ENCODE data around the gene CHIT1.

Gene CHIT1

DNA sequence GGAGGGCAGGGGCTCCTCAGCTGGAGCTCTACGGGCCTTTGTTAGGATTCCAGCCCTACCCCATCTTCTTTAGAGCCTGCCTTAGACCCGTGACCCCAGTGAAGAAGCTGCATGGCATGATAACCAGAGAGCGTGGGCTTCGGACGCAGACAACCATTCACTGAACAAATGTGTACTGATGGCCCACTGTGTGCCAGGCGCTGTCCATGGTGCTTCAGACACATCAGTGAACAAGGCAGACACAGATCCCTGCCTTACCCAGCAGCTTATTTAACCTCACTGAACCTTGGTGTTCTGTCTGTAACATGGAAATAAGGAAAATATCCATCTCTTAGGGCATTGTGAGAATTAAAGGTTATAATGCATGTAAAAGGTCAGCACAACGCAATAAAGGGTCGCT lies 9.5 kb downstream of the CHIT1 start:
- in situ Hi-C loops (cut with MboI; ENCODE audit: low sequenced_read_pairs): loop anchor here (10.0 kb wide), 2 partner anchors 95 to 185 kb away; partner anchors contain the start of gene ADORA1

DNA sequence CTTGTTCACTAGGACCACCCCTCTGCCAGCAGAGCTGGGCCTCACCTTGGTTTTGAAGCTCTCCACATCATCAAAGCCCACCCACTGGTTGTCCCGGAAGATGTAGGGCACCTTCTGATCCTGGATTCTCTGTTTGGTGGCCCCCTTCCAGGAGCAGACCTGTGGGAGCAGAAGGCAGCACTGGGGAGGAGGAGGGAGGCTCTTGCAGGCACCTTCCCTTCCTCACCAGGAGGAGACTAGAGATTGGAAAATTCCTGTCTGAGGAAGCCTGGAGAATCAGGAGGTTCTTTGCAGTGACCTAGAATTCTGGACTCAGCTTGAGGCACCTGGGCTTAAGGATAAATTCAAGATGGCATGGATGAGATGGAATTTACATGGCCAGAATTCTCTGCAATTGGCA lies 10.3 kb downstream of the CHIT1 start:
- in situ Hi-C loops (cut with MboI; ENCODE audit: low sequenced_read_pairs): loop anchor here (10.0 kb wide), 2 partner anchors 94 to 184 kb away; partner anchors contain the start of gene ADORA1

DNA sequence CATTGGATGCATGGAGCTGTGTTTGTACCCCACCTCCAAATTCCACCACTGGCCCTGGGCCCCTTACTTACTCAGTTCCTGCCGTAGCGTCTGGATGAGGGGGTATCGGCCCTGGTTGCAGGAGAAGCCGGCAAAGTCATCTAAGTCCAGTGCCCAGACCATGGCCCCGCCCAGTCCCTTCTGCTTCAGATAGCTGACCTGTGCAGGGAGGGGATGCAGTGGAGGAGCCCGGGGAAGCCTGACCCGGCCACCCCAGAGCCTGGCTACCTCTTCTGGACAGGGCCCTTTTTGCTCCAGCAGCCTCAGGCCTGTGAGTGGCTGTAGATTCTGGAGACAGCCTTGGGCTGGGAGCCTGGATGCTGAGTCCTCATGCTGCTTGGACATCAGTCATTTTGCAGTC lies 11.8 kb downstream of the CHIT1 start:
- in situ Hi-C loops (cut with MboI; ENCODE audit: low sequenced_read_pairs): loop anchor here (10.0 kb wide), 2 partner anchors 93 to 183 kb away; partner anchors contain the start of gene ADORA1

DNA sequence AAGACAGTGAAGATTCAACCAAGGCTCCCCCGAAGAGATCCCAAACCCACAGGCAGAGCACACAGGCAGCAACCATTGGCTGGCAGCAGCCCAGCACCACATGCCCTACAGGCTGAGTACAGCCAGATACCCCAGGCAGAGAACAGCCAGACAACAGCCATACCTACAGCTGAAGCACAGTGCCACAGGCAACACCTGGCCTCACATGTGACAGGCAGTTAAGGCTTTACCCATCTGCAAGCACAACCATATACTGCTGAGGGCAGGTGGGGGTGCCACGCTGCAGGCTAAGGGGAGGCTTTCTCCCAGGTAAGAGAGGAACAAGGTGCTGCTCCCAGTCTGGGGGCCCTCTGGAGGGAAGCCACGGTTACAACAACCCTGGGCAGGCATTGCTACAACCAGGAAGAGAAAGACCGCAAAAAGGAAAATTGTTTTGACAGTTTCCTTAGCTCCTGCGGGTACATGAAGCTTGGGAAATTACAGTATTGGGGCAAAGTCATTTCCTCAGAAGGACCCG lies 12.3 kb downstream of the CHIT1 start:
- in situ Hi-C loops (cut with MboI; ENCODE audit: low sequenced_read_pairs): loop anchor here (10.0 kb wide), 2 partner anchors 92 to 182 kb away; partner anchors contain the start of gene ADORA1

DNA sequence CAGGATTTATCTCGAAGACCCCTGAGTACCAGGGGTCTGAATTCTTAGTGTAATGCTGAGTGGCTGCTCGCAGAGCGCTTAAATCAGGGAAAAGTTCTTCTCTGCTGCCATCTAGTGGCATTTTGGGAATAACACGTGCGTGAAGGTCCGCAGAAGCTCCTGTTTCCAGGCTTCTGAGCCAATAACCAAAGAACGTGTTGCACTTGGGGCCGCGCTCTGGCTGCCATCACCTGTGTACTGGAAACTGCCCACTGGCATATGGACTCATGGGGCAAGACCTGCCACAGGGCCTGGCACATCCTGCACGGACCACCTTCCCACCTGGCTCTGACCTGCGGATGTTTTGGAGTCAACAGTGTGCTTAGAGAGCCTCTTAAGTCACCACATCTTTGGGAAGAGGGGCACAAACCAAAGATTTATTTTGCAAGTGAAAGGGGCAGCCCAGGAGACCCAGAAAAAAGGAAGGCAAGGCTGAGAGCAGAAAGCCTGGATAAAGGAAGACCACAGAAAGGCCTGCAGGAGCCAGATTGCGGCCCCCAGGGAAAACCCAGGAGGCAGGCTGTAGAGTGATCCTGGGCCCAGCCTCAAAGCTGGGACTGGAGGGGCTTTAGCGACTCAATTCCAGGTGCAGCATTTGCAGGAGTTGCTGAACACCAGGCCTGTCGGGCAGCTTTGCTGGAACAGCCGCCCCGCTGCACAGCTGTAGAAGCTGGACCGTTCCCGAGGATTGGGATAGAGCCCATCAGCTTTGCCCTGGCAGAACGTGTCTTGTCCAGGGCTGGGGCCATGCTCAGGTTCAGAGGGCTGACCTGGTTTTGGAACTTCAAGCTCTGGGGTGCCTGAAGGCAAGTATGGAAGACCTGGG lies 13.0 kb downstream of the CHIT1 start:
- in situ Hi-C loops (cut with MboI; ENCODE audit: low sequenced_read_pairs): loop anchor here (10.0 kb wide), 2 partner anchors 92 to 182 kb away; partner anchors contain the start of gene ADORA1

DNA sequence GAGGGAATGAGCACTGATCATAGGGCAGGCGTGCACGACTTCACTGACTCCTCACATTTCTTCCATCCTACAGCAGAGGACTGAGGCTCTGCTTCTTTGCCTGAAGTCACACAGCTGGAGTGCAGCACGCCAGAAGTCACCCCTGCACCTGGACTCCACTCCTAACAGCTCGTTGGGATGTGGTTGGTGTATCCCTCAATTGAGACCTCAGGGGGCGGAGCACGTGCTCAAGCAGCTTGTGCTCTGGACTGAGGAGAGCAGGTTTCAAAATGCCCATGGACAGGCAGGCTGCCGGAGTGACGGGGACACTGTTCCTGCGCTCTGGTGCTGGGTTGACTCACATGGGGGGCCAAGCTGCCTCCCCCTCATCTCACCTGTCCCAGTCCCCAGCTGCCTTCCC lies 13.9 kb downstream of the CHIT1 start:
- in situ Hi-C loops (cut with MboI; ENCODE audit: low sequenced_read_pairs): loop anchor here (10.0 kb wide), 2 partner anchors 91 to 181 kb away; partner anchors contain the start of gene ADORA1

DNA sequence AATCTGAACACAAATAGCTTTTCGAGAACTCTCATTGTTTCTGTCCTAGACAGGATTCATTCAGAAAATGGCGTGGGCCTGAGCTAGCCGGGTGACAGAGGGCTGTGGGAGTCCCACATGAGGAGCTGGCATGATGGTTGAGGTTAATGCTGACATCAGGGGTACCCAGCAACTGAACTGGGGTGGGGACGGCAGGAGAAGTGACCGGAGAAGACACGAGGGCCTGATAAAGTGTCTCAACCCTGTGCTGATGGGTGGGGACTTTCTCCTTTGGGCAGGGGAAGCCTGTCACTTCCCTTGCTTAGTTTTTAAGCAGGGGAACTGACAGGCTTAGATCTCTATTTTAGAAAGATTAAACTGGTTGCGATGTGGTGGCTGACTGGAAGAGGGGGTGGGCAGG lies 14.6 kb downstream of the CHIT1 start:
- in situ Hi-C loops (cut with MboI; ENCODE audit: low sequenced_read_pairs): loop anchor here (10.0 kb wide), 2 partner anchors 90 to 180 kb away; partner anchors contain the start of gene ADORA1

DNA sequence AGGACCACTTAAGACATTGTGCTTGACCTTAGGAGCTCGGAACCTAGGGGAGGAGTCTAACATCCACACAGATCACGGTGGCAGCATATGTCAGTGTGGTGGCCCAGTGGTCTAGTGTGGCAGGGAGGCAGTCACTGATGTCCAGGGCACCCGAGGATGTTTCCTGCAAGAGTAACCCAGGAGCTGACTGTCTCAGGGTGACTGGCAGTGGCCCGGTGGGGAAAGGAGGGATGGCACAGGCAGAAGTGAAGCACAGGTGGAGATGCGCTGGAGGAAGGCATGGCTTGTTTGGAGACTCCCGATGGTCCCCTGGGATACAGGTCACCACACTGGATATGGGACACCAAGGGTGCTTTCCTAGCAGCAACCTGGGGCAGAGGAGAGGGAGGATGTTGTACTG lies 16.3 kb downstream of the CHIT1 start:
- in situ Hi-C loops (cut with MboI; ENCODE audit: low sequenced_read_pairs): loop anchor here (10.0 kb wide), 2 partner anchors 88 to 178 kb away; partner anchors contain the start of gene ADORA1

DNA sequence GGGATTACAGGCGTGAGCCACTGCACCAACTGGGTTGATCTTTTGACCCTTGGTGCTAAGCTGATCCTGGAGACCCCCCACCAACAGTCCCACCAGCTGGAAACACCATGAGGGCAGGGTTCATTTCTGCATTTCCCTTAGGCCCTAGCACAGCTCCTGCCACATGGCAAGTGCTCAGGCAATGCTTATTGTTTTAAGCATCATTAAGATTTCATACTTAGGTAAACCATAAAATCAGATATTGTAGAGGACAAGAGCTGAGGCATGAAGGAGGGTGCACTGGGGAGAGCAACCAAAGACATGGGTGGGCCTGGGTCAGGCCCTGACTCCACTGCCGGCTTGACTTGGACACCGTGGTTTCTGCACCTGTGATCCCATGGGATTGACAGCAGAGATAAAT lies 17.7 kb downstream of the CHIT1 start:
- in situ Hi-C loops (cut with MboI; ENCODE audit: low sequenced_read_pairs): loop anchor here (10.0 kb wide), 2 partner anchors 87 to 177 kb away; partner anchors contain the start of gene ADORA1

DNA sequence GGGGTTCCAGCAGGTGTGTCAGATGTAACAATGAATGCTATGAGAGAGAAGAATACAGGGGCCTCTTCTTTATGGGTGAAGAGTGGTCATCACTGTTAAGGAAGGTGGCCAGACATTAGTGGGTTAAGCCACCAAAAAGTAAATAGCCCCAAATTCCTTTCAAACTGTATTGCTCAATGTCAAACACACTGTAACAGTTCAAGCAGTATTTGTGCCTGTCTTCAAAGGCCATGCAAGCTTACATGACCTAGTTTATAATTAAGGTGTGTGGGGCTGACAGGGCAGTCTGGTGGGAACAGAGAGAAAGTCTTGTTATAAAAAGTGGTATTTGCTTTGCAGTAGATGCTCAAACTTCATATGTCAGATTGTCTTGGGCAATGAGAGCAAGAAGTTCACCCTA lies 18.5 kb downstream of the CHIT1 start:
- in situ Hi-C loops (cut with MboI; ENCODE audit: low sequenced_read_pairs): loop anchor here (10.0 kb wide), 2 partner anchors 86 to 176 kb away; partner anchors contain the start of gene ADORA1

DNA sequence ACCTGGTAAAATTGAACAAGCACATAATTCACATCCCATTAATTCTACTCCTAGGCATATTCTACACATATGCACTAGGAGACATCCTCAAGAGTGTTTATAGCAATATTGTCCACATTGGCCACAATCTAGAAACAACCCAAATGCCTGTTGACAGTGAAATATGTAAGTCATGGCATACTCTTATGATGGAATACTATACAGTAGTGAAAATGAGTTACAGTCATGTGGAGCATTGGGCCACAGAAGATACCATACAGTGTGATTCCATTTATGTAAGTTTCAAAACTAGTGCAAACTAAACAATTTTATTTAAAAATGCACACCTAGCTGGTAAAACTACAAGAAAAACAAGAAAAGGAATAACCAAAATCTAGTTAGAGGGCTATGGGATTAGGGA lies 19.1 kb downstream of the CHIT1 start:
- in situ Hi-C loops (cut with MboI; ENCODE audit: low sequenced_read_pairs): loop anchor here (10.0 kb wide), 2 partner anchors 86 to 176 kb away; partner anchors contain the start of gene ADORA1

DNA sequence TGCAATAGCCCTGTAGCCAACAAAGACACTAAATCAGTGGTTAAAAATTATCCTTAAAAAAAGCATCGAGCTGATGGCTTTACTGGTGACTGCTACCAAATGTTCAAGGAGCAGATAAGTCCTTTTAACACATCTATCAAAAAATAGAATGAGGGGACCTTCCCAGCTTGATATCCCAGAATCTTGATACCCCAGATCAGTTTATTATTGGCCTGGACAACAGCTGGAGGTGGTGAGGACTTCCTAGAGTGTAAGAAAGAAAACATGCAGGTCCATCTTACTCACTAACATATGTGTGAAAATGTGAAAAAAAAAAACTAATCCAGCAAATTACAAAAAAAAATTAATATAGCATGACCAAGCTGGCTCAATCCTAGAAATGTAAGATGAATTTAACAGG lies 21.3 kb downstream of the CHIT1 start:
- in situ Hi-C loops (cut with MboI; ENCODE audit: low sequenced_read_pairs): no loop called here

DNA sequence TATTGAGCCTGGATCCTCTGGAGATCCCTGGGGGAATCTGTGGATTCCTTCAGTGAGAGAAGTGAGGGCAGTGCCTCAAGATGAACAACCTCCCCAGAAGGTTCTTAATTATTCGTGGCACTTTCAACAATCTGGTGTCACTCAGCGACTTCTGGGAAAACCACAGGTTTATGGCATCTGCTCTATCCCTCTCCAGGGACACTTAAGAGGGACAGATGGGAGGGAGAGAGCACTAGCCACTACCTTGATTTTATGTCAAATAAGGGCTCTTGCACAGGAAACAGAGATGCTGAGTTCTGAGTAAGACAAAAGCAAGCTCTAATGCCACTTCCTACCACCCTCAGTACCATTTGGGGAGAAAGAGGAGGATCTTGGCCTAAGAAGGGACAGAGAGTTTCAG lies 21.7 kb downstream of the CHIT1 start:
- in situ Hi-C loops (cut with MboI; ENCODE audit: low sequenced_read_pairs): no loop called here

DNA sequence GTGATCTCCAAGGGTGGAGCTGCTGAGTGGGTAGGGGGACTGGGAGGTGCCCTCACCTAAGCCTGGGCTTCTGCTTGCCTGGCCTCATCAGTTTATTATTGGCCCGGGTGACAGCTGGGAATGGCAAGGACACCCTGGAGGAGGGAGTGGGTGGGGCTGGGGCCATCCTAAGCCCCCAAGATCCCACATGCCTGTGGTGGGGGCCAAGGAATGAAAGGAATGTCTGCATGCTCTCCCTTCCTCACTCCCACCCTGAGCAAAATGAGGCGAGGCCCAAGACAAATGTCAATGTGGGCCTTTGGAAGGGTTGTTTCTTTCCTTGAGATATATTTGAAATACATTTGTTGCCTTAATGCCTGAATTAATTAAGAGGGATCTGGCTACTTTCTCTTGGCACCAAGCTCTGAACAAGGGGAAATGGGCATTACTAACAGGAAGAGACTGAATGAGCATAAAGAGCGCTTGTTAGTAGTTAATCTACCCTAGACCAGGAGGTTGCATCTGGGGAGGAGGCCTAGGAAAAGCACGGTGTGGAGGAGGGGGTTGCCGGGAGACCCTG lies 23.3 kb downstream of the CHIT1 start:
- in situ Hi-C loops (cut with MboI; ENCODE audit: low sequenced_read_pairs): no loop called here

DNA sequence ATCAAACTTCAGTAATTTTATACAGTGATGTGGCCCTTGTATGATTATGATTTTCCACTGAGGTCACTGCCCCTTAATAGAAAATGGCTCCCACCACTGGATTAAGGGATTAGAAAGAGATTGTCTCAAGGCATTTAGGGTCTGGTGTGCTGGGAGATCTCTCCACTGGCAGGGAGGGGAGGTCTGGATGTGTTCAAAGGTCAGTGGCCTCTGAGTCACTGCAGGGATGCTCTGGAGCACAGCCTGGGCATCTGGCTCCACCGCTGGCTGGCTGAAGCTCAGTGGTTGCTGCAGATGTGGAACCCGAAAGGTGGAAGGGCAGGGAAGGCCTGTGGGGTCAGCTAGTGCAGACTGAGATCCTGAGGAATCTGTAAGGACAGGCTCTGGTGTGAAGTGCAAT lies 24.7 kb downstream of the CHIT1 start:
- in situ Hi-C loops (cut with MboI; ENCODE audit: low sequenced_read_pairs): no loop called here

DNA sequence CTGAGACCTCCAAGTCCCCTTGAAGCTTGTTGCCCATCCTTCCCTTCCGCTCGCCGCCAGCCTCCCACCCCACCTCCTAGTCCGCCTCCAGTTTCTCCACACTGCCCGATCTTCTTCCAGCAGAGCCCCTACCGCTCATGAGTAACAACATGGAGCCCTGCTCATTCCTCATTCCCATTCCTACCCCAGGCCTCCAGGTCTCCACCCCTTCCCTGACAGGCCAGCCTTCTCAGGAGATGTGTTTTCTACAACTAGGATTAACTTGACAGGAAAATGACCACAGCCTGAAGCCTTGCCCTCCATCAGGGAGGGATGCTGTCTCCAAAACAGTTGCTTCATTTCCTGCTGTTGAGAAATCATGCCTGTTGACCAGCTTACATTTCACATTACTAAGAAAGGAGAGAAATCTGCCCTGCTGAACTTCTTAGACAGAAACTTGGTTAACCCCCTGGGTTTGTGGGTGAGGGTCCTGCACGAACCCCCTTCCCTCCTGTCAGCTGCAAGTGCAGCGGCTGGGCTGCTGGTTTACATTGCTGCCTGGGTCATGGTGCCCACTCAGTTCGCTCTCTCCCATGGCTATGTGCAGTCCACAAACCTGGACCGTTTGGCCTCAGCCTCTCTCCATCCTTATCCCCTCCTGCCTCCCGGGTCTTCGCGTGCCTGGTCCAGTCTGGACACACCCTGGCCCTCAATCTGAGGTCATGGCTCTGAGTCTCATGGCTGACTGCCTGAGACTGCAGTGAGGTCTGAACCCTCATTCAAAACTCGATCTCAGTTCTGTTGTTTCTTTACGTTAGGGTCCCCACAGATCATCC lies 26.8 kb downstream of the CHIT1 start:
- in situ Hi-C loops (cut with MboI; ENCODE audit: low sequenced_read_pairs): no loop called here

DNA sequence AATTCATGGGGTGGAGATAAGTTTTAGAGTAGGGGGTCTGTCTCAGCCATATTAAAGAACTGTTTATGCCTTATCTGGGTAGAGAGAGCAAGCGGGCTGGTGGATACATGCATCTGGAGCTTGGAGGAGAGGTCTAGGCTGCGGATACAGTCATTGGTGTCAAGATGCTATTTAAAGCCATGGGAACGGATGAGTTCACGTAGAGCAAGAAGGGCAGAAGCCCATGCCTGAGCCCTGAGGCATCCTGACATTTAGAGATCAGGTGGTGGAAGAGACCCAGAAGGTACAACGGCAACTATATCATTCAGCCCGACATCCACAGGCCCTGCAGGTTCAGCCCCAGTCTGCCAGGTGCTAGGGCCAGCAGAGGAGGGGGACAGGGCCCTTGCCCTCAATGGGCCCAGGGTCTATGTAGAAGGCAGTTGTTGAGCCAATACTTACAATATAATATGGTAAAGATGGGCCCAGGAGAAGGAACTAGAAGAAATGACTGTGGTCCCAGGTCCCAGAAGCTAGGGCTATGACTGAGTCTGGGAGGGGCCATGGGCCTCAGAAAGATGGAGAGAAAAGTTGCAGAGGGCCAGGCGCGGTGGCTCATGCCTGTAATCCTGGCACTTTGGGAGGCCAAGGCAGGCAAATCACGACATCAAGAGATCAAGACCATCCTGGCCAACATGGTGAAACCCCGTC lies 27.8 kb downstream of the CHIT1 start:
- in situ Hi-C loops (cut with MboI; ENCODE audit: low sequenced_read_pairs): no loop called here

DNA sequence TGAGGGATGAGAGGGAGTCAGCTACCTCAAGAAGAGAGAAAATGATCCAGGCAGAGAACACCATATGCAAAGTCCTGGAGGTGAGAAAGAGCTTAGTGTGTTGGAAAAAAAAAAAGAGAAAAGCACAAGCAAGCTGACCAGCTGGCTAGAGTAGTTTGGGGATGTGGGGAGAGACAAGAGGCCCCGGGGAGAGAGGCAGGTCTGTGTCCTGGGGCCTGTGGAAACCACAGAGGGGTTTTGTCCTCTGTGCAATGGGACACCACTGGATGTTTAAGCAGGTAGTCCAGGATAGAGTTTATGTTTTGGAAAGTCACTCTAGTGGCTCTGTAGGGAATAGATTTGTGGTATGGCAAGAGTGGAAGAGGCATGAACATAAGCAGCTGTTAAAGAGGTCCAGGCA lies 28.6 kb downstream of the CHIT1 start:
- in situ Hi-C loops (cut with MboI; ENCODE audit: low sequenced_read_pairs): no loop called here

DNA sequence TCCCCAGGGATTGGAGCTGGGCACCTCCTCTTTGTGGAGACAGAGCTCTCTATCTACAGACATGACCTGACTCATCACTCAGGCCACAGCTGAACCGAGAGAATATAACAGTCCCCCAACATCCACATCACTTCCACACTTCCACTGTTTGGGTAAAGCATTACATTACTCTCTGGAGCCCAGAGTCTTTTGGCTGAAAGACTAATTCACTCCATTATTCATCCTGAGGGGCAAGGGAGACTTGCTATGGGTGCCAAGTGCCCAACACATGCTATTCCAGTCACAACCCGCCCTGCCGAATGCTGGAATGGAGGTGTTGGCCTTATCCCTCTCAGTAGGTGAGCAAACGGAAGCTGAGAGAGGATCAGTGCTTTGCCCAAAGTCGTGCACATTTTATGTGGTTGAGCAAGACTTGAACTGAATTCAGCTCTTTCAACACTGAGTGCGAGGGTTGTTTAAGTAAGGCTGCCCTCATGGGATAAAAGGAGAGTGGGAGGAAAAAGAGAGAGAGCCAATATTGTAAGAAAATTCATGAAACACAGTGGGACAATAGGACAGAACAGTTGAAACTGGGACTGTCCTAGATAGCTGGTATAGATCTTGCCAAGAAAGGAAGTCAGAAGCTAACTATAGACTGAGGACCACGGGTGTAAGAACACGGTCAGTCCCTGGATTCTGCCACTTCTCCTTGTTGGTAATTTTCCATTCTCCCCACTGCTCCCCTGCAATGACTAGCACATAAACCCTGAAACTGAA lies 29.5 kb downstream of the CHIT1 start:
- in situ Hi-C loops (cut with MboI; ENCODE audit: low sequenced_read_pairs): no loop called here

All from HL-60/S4 treated with phorbol 12-myristate 13-acetate at 8.2 ng/mL for 4 days and 3 days (cell line).